ENCODE measurements around the gene CLDN16.

Gene CLDN16

DNA sequence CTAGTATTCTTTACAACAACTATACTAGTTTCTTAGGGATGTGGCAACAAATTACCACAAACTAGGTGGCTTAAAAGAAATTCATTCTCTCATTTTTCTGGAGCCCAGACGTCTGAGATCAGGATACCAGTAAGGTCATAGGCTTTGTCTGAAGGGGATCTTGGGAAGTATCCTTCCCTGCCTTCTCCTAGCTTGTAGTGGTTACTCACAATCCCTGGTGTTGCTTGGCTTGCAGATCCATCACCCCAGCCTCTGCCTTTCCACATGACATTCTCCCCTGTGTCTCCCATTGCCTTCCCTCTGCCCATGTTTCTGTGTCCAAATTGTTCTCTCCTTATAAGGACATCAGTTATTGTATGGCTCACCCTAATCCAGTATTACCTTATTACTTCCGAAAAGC lies 41.4 kb upstream of the CLDN16 start:
- CTCF ChIA-PET: interaction anchor here (0.6 kb wide), 1 partner anchor 602 kb away, joined by 3 read pairs; no protein-coding TSS in a partner anchor
- POLR2A ChIA-PET (ENCODE audit: low non-redundant PET): no interaction called here
- no peak overlapping the region for H3K27ac ChIP-seq
- TF ChIP-seq CTCF (conservative IDR thresholded peaks at IDR 0.05; ENCODE audit: low read depth): no peak
- no peak for DNase-seq (ENCODE audit: low spot score)

DNA sequence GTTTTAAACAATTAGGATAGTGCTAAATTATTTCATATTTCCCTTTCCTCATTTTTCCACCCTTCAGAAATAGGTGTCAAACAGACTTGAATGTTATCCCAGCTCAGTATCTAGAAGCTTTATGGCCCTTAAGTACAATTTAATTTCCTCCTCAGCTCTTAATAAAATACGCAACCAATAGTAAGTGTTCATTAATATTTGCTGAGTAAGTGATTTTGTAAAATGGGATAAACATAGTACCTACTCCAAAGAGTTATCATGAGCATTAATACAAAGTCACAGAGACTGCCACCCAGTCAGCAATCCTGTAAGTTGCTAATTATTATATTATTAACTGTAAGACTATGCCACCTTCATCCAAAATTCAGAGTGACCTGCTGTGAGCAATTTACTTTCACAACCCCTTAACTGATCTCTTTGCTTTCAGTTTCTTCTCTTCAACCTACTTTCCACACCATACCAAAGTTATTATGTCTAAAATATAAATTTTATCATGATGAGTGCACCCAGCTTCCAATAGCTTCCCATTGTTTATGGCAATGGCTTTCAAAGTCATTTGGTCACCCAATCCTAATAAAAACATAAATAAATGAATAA lies 35.0 kb upstream of the CLDN16 start:
- TF ChIP-seq CTCF (conservative IDR thresholded peaks at IDR 0.05; ENCODE audit: low read depth): no peak
- no peak overlapping the region for H3K27ac ChIP-seq
- DNase-seq (ENCODE audit: low spot score): no peak
- POLR2A ChIA-PET (ENCODE audit: low non-redundant PET): no interaction called here
- CTCF ChIA-PET: interaction anchor here (0.7 kb wide), 1 partner anchor 21 kb away, joined by 5 read pairs; no protein-coding TSS in a partner anchor

GRCh38 chr3:190356246-190356645 lies 31.7 kb upstream of the CLDN16 start:
- no peak for TF ChIP-seq CTCF (conservative IDR thresholded peaks at IDR 0.05; ENCODE audit: low read depth)
- ChIA-PET CTCF (no interaction called here), POLR2A (ENCODE audit: low non-redundant PET) (no interaction called here)
- no peak for DNase-seq (ENCODE audit: low spot score)
- no peak overlapping the region for H3K27ac ChIP-seq

GRCh38 chr3:190357468-190357867 lies 30.5 kb upstream of the CLDN16 start:
- no peak for TF ChIP-seq CTCF (conservative IDR thresholded peaks at IDR 0.05; ENCODE audit: low read depth)
- DNase-seq (ENCODE audit: low spot score): no peak
- H3K27ac ChIP-seq: no peak overlapping the region
- ChIA-PET POLR2A (ENCODE audit: low non-redundant PET) (no interaction called here), CTCF (no interaction called here)

- CTCF ChIA-PET: interaction anchor here (2.2 kb wide), 1 partner anchor 37 kb away, joined by 6 read pairs; the partner anchor contains the start of gene CLDN1
Measured at GRCh38 chr3:190359813-190360212, 28.1 kb upstream of the CLDN16 start.

GRCh38 chr3:190360228-190360627 lies 27.7 kb upstream of the CLDN16 start:
- no peak for DNase-seq (ENCODE audit: low spot score)
- H3K27ac ChIP-seq: no peak overlapping the region
- POLR2A ChIA-PET (ENCODE audit: low non-redundant PET): no interaction called here
- no peak for TF ChIP-seq CTCF (conservative IDR thresholded peaks at IDR 0.05; ENCODE audit: low read depth)
- CTCF ChIA-PET: interaction anchor here (1.0 to 2.2 kb wide), 2 partner anchors 25 to 38 kb away, joined by 4 to 6 read pairs; partner anchors contain the start of gene CLDN1

More at GRCh38 chr3:190359813-190360212, 28.1 kb upstream of the CLDN16 start:
- H3K27ac ChIP-seq: no peak overlapping the region
- DNase-seq (ENCODE audit: low spot score): no peak
- no peak for TF ChIP-seq CTCF (conservative IDR thresholded peaks at IDR 0.05; ENCODE audit: low read depth)
- POLR2A ChIA-PET (ENCODE audit: low non-redundant PET): no interaction called here
